HG03097 (cell line): Measurements from ENCODE around the gene HDAC8.
"Not testable (repeated sequence)": the region's sequence is repeated elsewhere in the genome, so short reads cannot be mapped to it uniquely, and the experiment has no call there.

Source experiments
- ATAC-seq: cut with Tn5 transposase; IDR thresholded peaks from one replicate; pipeline ENCODE4 v1.9.1; 2021; ENCODE audit not compliant: unreplicated experiment, low FRiP score

The HDAC8 gene

GRCh38 chrX:72466493-72466892 is 106.2 kb downstream of the HDAC8 start:
- ATAC-seq: no peak

- ATAC-seq: no peak
These were observed 106.8 kb downstream of the HDAC8 start for GRCh38 chrX:72465889-72466288.

- no peak for ATAC-seq
These were observed 110.9 kb downstream of the HDAC8 start for GRCh38 chrX:72461766-72462165.

- ATAC-seq: no peak
These were observed 111.4 kb downstream of the HDAC8 start for GRCh38 chrX:72461288-72461687.

GRCh38 chrX:72460715-72461114 is 111.9 kb downstream of the HDAC8 start:
- ATAC-seq: no peak

GRCh38 chrX:72449034-72449433 is 123.6 kb downstream of the HDAC8 start:
- ATAC-seq: not testable (repeated sequence)

- ATAC-seq: not testable (repeated sequence)
These were observed 131.9 kb downstream of the HDAC8 start for GRCh38 chrX:72440764-72441163.

- ATAC-seq: no peak
These were observed 136.6 kb downstream of the HDAC8 start for GRCh38 chrX:72436010-72436409.

GRCh38 chrX:72430405-72430968 is 142.2 kb downstream of the HDAC8 start:
- ATAC-seq: no peak

- no peak for ATAC-seq
These were observed 150.8 kb downstream of the HDAC8 start for GRCh38 chrX:72421797-72422196.

GRCh38 chrX:72409993-72410392 is 162.7 kb downstream of the HDAC8 start:
- no peak for ATAC-seq

- ATAC-seq: no peak
These were observed 163.8 kb downstream of the HDAC8 start for GRCh38 chrX:72408885-72409284.

- not testable (repeated sequence) for ATAC-seq
These were observed 167.5 kb downstream of the HDAC8 start for GRCh38 chrX:72405136-72405535.

GRCh38 chrX:72402614-72403013 is 170.0 kb downstream of the HDAC8 start:
- ATAC-seq: no peak

- ATAC-seq: no peak
These were observed 172.8 kb downstream of the HDAC8 start for GRCh38 chrX:72399816-72400215.

GRCh38 chrX:72396117-72396516 is 176.5 kb downstream of the HDAC8 start:
- ATAC-seq: no peak

GRCh38 chrX:72395237-72395636 is 177.4 kb downstream of the HDAC8 start:
- ATAC-seq: no peak

GRCh38 chrX:72394518-72395170 is 178.0 kb downstream of the HDAC8 start:
- no peak for ATAC-seq

- no peak for ATAC-seq
These were observed 178.7 kb downstream of the HDAC8 start for GRCh38 chrX:72393836-72394517.

- no peak for ATAC-seq
These were observed 179.5 kb downstream of the HDAC8 start for GRCh38 chrX:72392816-72393800.

GRCh38 chrX:72392042-72392441 is 180.6 kb downstream of the HDAC8 start:
- ATAC-seq: no peak
